ENCODE data around the gene ATF7IP2.

- TF ChIP-seq CTCF (IDR thresholded peaks at IDR 0.05) (no peak), POLR2A (IDR thresholded peaks at IDR 0.05) (no peak), POLR2AphosphoS5 (IDR thresholded peaks at IDR 0.05) (no peak)
Measured at GRCh38 chr16:10387188-10387617, 1.3 kb downstream of the ATF7IP2 start.

Measured in sigmoid colon (tissue), 4 donors.